Heart right ventricle (tissue), 16 donors: Measurements from ENCODE around the gene NPAS2. TPM values are rescaled to one million over a fixed set of nuclear protein-coding genes. Genes with fewer than 3 reads are reported as not detected.
A peak's percentile ranks its signal among the peaks of the same experiment; 100 is the strongest.

ENCODE experiments used
- ATAC-seq, 8 donors: fragments of 200-7000 bp; cut with Tn5 transposase; one replicate each; pipeline ENCODE4 v1.9.1; 2020; ENCODE audit warnings: mild to moderate bottlenecking in 8 of 8, moderate library complexity in 8 of 8, moderate number of reproducible peaks in 1 of 8
- DNase-seq, 2 donors: peaks; one replicate each; pipeline ENCODE4 v3.0.0-alpha.2; 2020
- H3K27ac ChIP-seq, 10 donors: fragments of 200-600 bp; sonication (generic) in 2 of 10; one replicate each; pipeline versions ENCODE4 v1.5.0 to v1.8.0; 2020 to 2022; ENCODE audit warnings: mild to moderate bottlenecking in 3 of 10
- H3K27me3 ChIP-seq, 7 donors: fragments of 200-600 bp; one replicate each; pipeline ENCODE4 v1.8.0; 2021 to 2022; ENCODE audit warnings: mild to moderate bottlenecking in 2 of 7
- H3K36me3 ChIP-seq, 9 donors: fragments of 200-600 bp; sonication (generic) in 1 of 9; one replicate each; pipeline versions ENCODE4 v1.5.0 to v1.8.0; 2020 to 2022; ENCODE audit warnings: mild to moderate bottlenecking in 2 of 9
- H3K4me1 ChIP-seq, 9 donors: fragments of 200-600 bp; sonication (generic) in 1 of 9; one replicate each; pipeline versions ENCODE4 v1.5.0 to v1.8.0; 2020 to 2022; ENCODE audit warnings: mild to moderate bottlenecking in 4 of 9
- H3K4me3 ChIP-seq, 10 donors: fragments of 200-600 bp; sonication (generic) in 2 of 10; one replicate each; pipeline versions ENCODE4 v1.5.0 to v1.8.0; 2020 to 2022; ENCODE audit warnings: mild to moderate bottlenecking in 7 of 10, moderate library complexity in 2 of 10
- H3K9me3 ChIP-seq, 11 donors: fragments of 200-600 bp in 10 of 11; sonication (generic) in 2 of 11; one replicate each; pipeline versions ENCODE4 v1.5.0 to v1.8.0; 2013 to 2022; ENCODE audit warnings: mild to moderate bottlenecking in 2 of 11, control low read depth in 1 of 11, moderate library complexity in 1 of 11
- WGBS, 2 donors: extraction: QIAGEN DNeasy Blood & Tissue Kit; methylation state at CpG; one replicate each; pipeline ENCODE4 v1.1.7; 2013; ENCODE audit warnings: inconsistent platforms in 1 of 2; 5-methylcytosine and 5-hydroxymethylcytosine counted together
- intact Hi-C, 10 donors: fragments of 100-400 bp; cut with DNase I; formaldehyde crosslinking; loops; one replicate each; pipeline versions ENCODE4 v1.11.1 to v1.14.2; 2022
- polyA plus RNA-seq, 2 donors: library from polyadenylated mRNA; stranded (reverse); fragments of 200-250 nt; gene quantifications; one replicate each; pipeline ENCODE4 v1.2.3, GENCODE V29; 2013
- total RNA-seq, 10 donors: library from RNA; stranded (reverse); fragmentation: NEBNext Ultra II Directional in 3 of 10; extraction: Animal tissue kit (Norgen Biotek cat#: 25700) in 3 of 10; gene quantifications; one replicate each; pipeline versions ENCODE4 v1.2.1 to v1.2.4, GENCODE V29; 2021 to 2023
- TF ChIP-seq, protein P1 (sequence below), 9 donors: fragments of 200-600 bp; sonication (generic) in 2 of 9; IDR thresholded peaks; one replicate each; pipeline versions ENCODE4 v1.5.0 to v1.8.0; 2021 to 2022; ENCODE audit warnings: antibody characterized with exemption in 9 of 9, mild to moderate bottlenecking in 5 of 9, moderate library complexity in 1 of 9
- donor health status: Arrhythmogenic right ventricular cardiomyopathy.
- donor health status: ischemic (EF 13 %, LVEDD 7.1; RV severe dilation, severe dysfunction).
- donor health status: healthy with polysubstance abuse.
- donor health status: DM: no; HTN: yes; CAD: no.
- donor health status: DM: no; HTN: no; CAD: no.
- donor health status: ischemic (EF 25% LVEDD 6.9; RV normal size, moderate dysfunction).
- donor health status: ischemic (EF 25% LVEDD 5.7; RV mildly dilated, moderate dysfunction).
- donor health status: healthy.
- donor health status: DM: yes; HTN: yes; CAD: no.
- donor health status: Ischemic cardiomyopathy.
- donor health status: ischemic (EF 35%, LVEDD 5.7; RV mildly dilated, moderate dysfunction).
- donor health status: nonischemic (EF 11% LVEDD 7.7; RV severe dilation, severe dysfunction).
- donor health status: DM: yes; HTN: yes; CAD: no.
- donor health status: PGD.
- donor health status: ischemic (EF 29% LVEDD 5.4; RV normal size, mild dysfunction).
- donor health status: nonischemic (EF 23%, LVEDD 6.1; RV moderate dilation, normal function).

The NPAS2 gene
- total and polyA plus RNA-seq, 12 donors, result 32.1 to 70.1 (median 41.2) TPM

DNA sequence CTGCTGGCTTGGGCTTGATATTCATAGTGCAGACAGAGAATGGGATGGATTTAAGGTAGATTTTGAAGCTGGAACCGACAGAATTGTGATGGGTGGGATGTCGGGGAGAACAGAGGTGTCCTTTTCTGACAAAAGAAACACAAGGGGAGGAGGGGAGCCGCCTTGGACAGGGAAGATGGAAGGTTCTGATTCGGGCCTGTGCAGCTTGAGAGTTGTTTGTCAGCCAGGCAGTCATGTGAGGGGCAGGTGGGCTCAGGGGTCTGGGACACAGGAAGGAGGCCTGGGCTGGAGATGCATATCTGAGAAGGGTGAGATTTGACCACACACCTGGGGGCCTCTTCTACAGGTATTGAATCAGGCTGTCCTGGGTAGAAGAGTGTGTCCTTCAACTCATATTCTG lies 41.4 kb downstream of the NPAS2 start:
- H3K27me3 ChIP-seq, result no peaks in the 10 kb centered on the region
- intact Hi-C loops, result loop anchor here in 2 of 10 donors (1.0 to 5.0 kb wide), 2 partner anchors 12 to 39 kb away; partner anchors contain the start of gene NPAS2 (in 1 of the 2)
- DNase-seq (no peak), ATAC-seq (no peak)
- TF ChIP-seq, protein P1, sequence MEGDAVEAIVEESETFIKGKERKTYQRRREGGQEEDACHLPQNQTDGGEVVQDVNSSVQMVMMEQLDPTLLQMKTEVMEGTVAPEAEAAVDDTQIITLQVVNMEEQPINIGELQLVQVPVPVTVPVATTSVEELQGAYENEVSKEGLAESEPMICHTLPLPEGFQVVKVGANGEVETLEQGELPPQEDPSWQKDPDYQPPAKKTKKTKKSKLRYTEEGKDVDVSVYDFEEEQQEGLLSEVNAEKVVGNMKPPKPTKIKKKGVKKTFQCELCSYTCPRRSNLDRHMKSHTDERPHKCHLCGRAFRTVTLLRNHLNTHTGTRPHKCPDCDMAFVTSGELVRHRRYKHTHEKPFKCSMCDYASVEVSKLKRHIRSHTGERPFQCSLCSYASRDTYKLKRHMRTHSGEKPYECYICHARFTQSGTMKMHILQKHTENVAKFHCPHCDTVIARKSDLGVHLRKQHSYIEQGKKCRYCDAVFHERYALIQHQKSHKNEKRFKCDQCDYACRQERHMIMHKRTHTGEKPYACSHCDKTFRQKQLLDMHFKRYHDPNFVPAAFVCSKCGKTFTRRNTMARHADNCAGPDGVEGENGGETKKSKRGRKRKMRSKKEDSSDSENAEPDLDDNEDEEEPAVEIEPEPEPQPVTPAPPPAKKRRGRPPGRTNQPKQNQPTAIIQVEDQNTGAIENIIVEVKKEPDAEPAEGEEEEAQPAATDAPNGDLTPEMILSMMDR (IDR thresholded peaks at IDR 0.05), result no peak
- H3K36me3 ChIP-seq, result peaks cover 0 to 6% (median 0%) of the 10 kb centered on the region in 9 donors
- H3K4me1 ChIP-seq, result peaks cover 0 to 56% (median 12%) of the 10 kb centered on the region in 9 donors
- WGBS, 2 donors, result 90% methylated on average over 4 of the region's 4 CpGs
- no peak overlapping the region for H3K4me3 ChIP-seq
- no peaks in the 10 kb centered on the region for H3K9me3 ChIP-seq
- no peak overlapping the region for H3K27ac ChIP-seq

DNA sequence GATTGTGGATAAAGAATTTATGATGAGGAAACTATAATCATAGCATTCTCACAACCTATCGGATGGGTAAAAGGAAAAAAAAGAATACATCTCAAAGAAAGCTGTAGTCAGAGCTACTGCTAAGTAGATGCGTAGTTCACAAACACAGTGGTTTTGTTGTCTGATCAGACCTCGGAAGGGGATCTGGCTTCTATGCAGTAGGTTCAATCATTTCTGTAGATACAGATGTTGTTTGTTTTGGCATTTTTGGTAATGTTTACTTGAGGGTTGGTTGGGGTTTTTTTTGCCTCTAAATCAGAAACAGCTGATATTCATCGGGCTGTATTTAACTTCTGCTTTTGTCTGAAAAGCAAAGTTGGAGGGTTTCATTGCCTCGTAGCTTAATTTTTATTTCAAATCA lies 42.1 kb downstream of the NPAS2 start:
- Histone ChIP-seq H3K27me3 (no peaks in the 10 kb centered on the region), H3K36me3 (peaks cover 0 to 6% (median 0%) of the 10 kb centered on the region in 9 donors), H3K9me3 (peaks cover 0 to 4% (median 0%) of the 10 kb centered on the region in 11 donors), H3K4me1 (peaks cover 0 to 53% (median 7%) of the 10 kb centered on the region in 9 donors), H3K27ac (no peak overlapping the region), H3K4me3 (no peak overlapping the region)
- 71 to 76% methylated on average over 5 of the region's 5 CpGs for WGBS, 2 donors
- intact Hi-C loops, result loop anchor here in 1 of 10 donors (5.0 kb wide), 1 partner anchor 40 kb away; the partner anchor contains the start of gene NPAS2
- ATAC-seq (no peak), DNase-seq (no peak)
- TF ChIP-seq, protein P1 (IDR thresholded peaks at IDR 0.05), result no peak

DNA sequence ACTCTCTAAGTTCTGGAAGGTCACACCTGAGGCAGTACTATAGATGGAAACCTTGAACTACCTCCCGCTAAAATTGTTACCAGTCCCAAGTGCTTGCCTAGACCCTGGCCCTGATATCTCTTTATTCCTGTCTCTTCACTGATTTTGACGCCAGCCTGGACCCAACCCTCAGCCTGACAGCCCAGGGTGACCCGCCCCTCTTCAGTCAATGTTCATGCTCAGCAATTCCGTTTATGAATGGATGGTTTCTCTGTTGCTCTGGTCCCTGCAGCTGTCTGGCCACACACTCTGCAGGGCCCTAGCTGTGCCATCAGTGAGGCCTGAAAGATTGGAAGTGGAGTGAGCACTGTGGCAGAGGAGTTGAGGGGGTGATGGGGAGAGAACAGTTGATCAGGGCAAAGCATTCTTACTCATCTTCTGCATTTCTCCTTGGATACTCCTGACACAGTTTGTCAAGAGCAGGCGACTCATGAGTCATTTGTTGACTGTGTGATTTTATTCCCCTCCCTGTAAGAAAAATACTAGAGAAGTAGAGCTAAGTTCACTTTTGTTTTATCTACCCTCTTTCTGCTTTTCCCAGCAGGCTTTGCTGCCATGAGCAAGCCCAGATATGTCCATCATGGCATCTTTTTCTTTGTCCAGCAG lies 46.0 kb downstream of the NPAS2 start:
- DNase-seq (no peak), ATAC-seq (peak in 1 of 8 donors; percentile 50)
- intact Hi-C loops, result no loop called here
- WGBS, 2 donors, result 88 to 90% methylated on average over 5 of the region's 5 CpGs
- TF ChIP-seq, protein P1 (IDR thresholded peaks at IDR 0.05), result no peak
- Histone ChIP-seq H3K27ac (no peak overlapping the region), H3K36me3 (peaks cover 0 to 6% (median 0%) of the 10 kb centered on the region in 9 donors), H3K4me3 (no peak overlapping the region), H3K27me3 (no peaks in the 10 kb centered on the region), H3K4me1 (peaks cover 0 to 40% (median 3%) of the 10 kb centered on the region in 9 donors), H3K9me3 (peaks cover 0 to 25% (median 12%) of the 10 kb centered on the region in 11 donors)

DNA sequence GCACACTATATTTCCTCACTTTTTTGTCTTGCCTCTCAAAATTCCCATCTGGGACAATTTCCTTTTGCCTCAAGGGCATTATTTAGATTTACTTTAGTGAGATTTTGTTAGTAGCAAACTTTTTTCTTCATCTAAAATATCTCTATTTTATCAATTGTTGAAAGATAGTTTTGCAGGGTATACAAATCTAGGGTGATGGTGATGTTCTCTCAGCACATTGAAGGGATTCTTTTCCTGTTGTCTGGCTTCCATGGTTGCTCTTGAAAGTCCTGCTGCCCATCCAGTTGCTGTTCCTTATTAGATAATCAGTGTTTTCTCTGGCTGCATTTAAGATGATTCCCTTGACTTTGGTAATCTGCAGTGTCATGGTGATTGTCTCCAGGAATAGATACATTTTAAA lies 48.1 kb downstream of the NPAS2 start:
- Histone ChIP-seq H3K36me3 (peaks cover 0 to 6% (median 0%) of the 10 kb centered on the region in 9 donors), H3K4me3 (no peak overlapping the region), H3K9me3 (peaks cover 0 to 25% (median 12%) of the 10 kb centered on the region in 11 donors), H3K4me1 (peaks cover 0 to 19% (median 0%) of the 10 kb centered on the region in 9 donors), H3K27me3 (no peaks in the 10 kb centered on the region), H3K27ac (no peak overlapping the region)
- TF ChIP-seq, protein P1 (IDR thresholded peaks at IDR 0.05), result no peak
- no peak for DNase-seq
- intact Hi-C loops, result no loop called here
- ATAC-seq, result no peak
